ENCODE data around the gene AGRP. TPM values are rescaled to one million over a fixed set of nuclear protein-coding genes. Genes with fewer than 3 reads are reported as not detected.

The AGRP gene
- total and polyA plus RNA-seq, 2 donors from 2014 or later, result 2.7 TPM; not detected in 1

DNA sequence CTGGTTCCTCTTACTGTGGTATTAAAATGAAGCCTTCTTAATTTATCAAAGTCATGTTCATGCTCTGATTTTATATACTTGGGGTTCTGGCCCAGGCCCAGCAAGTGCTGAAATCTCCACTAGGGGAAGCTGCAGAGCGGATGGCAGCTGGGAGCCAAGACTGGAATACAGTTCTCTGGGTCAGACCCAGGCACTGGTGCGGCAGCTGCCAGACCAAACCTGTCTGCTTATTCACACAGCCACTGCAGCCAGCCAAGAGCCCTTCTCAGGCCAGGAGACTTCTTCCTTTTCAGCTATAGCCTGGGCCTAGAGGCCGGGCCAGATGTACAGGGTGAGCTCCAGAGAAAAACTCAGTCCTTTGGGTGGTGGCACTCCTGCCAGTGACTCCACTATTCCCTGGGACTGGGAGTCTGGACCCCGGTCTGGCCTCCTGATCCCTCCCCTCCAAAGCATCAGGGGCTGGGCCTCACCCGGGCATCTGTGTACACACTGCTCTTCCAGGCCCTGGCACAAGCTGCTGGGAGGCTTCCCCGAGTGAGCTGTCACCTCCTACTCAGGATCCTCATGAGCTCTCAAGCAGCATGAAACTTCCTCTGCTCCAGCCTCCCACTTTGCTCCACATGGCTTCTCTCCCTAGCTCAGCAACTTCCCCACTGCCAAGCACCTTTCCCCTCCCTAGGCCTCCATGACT lies 26.8 kb downstream of the AGRP start:
- TF ChIP-seq, protein P1, sequence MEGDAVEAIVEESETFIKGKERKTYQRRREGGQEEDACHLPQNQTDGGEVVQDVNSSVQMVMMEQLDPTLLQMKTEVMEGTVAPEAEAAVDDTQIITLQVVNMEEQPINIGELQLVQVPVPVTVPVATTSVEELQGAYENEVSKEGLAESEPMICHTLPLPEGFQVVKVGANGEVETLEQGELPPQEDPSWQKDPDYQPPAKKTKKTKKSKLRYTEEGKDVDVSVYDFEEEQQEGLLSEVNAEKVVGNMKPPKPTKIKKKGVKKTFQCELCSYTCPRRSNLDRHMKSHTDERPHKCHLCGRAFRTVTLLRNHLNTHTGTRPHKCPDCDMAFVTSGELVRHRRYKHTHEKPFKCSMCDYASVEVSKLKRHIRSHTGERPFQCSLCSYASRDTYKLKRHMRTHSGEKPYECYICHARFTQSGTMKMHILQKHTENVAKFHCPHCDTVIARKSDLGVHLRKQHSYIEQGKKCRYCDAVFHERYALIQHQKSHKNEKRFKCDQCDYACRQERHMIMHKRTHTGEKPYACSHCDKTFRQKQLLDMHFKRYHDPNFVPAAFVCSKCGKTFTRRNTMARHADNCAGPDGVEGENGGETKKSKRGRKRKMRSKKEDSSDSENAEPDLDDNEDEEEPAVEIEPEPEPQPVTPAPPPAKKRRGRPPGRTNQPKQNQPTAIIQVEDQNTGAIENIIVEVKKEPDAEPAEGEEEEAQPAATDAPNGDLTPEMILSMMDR (IDR thresholded peaks at IDR 0.05; ENCODE audit: borderline replicate concordance, extremely low read depth, insufficient read depth), result no peak
- Histone ChIP-seq H3K9me3 (ENCODE audit: control insufficient read depth in 2 of 3, insufficient read depth in 1 of 3, low read length in 3 of 3) (no peaks in the 10 kb centered on the region), H3K36me3 (ENCODE audit: control insufficient read depth in 2 of 3, insufficient read depth in 3 of 3, low read length in 3 of 3) (peaks cover 0 to 15% (median 10%) of the 10 kb centered on the region in 3 donors), H3K4me1 (ENCODE audit: control insufficient read depth in 2 of 3, insufficient read depth in 2 of 3, low read depth in 1 of 3, low read length in 3 of 3) (peaks cover 0 to 62% (median 54%) of the 10 kb centered on the region in 3 donors), H3K27me3 (ENCODE audit: control insufficient read depth, insufficient read depth, low read length) (no peaks in the 10 kb centered on the region), H3K4me3 (ENCODE audit: low read length in 3 of 3) (no peak overlapping the region), H3K27ac (ENCODE audit: low read depth in 2 of 2, low read length in 2 of 2) (peak overlapping the region; percentile 49 to 91), H3K9ac (ENCODE audit: low read length in 3 of 3) (peak overlapping the region in 1 of 3 donors; percentile 72)
- intact Hi-C loops (cut with DNase I), result no loop called here
- DNase-seq, result peak in 1 of 5 donors; percentile 68
- FAIRE-seq, result no peak

DNA sequence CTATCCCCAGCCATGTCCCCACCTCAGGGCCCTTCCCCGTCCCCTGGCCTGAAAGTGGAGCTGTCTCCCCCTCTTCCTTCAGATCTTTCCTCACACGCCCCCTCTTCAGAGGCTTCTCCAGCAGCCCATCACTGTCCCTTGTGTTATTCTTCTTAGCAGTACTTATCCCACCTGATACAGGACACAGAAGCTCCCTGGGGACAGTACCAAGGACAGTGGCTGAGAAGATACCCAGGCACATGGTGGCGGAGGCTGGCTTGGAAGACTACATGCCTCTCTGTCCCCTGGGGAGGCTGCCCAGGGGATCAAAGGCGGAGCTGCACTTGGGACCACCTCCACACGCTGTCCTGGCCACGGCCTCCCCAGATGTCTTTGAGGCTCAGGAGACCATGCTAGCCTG lies 28.5 kb downstream of the AGRP start:
- Histone ChIP-seq H3K36me3 (ENCODE audit: control insufficient read depth in 2 of 3, insufficient read depth in 3 of 3, low read length in 3 of 3) (peaks cover 0 to 16% (median 10%) of the 10 kb centered on the region in 3 donors), H3K27me3 (ENCODE audit: control insufficient read depth, insufficient read depth, low read length) (no peaks in the 10 kb centered on the region), H3K4me3 (ENCODE audit: low read length in 3 of 3) (no peak overlapping the region), H3K27ac (ENCODE audit: low read depth in 2 of 2, low read length in 2 of 2) (no peak overlapping the region), H3K4me1 (ENCODE audit: control insufficient read depth in 2 of 3, insufficient read depth in 2 of 3, low read depth in 1 of 3, low read length in 3 of 3) (peaks cover 0 to 56% (median 54%) of the 10 kb centered on the region in 3 donors), H3K9me3 (ENCODE audit: control insufficient read depth in 2 of 3, insufficient read depth in 1 of 3, low read length in 3 of 3) (no peaks in the 10 kb centered on the region), H3K9ac (ENCODE audit: low read length in 3 of 3) (no peak overlapping the region)
- intact Hi-C loops (cut with DNase I), result no loop called here
- FAIRE-seq (no peak), DNase-seq (no peak)
- TF ChIP-seq, protein P1 (IDR thresholded peaks at IDR 0.05; ENCODE audit: borderline replicate concordance, extremely low read depth, insufficient read depth), result no peak

DNA sequence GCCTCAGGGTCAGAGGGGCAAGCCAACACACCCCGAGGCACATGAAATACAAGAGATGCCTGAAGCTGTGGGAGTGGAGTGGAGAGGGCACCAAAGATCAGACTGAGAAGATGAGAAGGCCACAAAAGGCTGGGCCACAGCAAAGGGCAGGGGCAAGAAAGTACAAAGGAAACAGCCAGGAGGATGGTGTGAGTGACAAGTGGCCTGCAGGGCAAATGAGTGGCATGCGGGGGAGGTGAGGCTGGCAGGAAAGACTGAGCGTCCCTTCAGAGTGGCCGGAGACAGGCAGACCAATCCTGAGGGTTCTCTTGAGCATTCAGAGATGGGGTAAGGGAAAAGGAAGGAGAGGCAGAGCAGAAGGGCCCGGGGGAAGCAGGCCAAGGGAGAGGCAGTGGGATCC lies 29.2 kb downstream of the AGRP start:
- peaks cover 0 to 16% (median 10%) of the 10 kb centered on the region in 3 donors for H3K36me3 ChIP-seq (ENCODE audit: control insufficient read depth in 2 of 3, insufficient read depth in 3 of 3, low read length in 3 of 3)

More for the DNA sequence above, 29.2 kb downstream of the AGRP start:
- H3K4me3 ChIP-seq (ENCODE audit: low read length in 3 of 3), result no peak overlapping the region
- TF ChIP-seq, protein P1 (IDR thresholded peaks at IDR 0.05; ENCODE audit: borderline replicate concordance, extremely low read depth, insufficient read depth), result no peak
- peaks cover 0 to 56% (median 54%) of the 10 kb centered on the region in 3 donors for H3K4me1 ChIP-seq (ENCODE audit: control insufficient read depth in 2 of 3, insufficient read depth in 2 of 3, low read depth in 1 of 3, low read length in 3 of 3)
- intact Hi-C loops (cut with DNase I), result no loop called here
- no peak for DNase-seq
- FAIRE-seq, result no peak
- no peaks in the 10 kb centered on the region for H3K9me3 ChIP-seq (ENCODE audit: control insufficient read depth in 2 of 3, insufficient read depth in 1 of 3, low read length in 3 of 3)
- no peak overlapping the region for H3K9ac ChIP-seq (ENCODE audit: low read length in 3 of 3)
- H3K27ac ChIP-seq (ENCODE audit: low read depth in 2 of 2, low read length in 2 of 2), result no peak overlapping the region
- no peaks in the 10 kb centered on the region for H3K27me3 ChIP-seq (ENCODE audit: control insufficient read depth, insufficient read depth, low read length)
